ENCODE data around the gene SLC15A2.
"Not testable (repeated sequence)": the region's sequence is repeated elsewhere in the genome, so short reads cannot be mapped to it uniquely, and the experiment has no call there.

- TF ChIP-seq MAX, CTCF (IDR thresholded peaks at IDR 0.05; ENCODE audit: low read depth, low read length): not testable (repeated sequence)
Observed at GRCh38 chr3:121938141-121938855, 44.1 kb downstream of the SLC15A2 start.

Measured in NB4 (cell line).